Measurements from ENCODE around the gene KAZN.
"Not testable (repeated sequence)": the region's sequence is repeated elsewhere in the genome, so short reads cannot be mapped to it uniquely, and the experiment has no call there.

Gene KAZN

DNA sequence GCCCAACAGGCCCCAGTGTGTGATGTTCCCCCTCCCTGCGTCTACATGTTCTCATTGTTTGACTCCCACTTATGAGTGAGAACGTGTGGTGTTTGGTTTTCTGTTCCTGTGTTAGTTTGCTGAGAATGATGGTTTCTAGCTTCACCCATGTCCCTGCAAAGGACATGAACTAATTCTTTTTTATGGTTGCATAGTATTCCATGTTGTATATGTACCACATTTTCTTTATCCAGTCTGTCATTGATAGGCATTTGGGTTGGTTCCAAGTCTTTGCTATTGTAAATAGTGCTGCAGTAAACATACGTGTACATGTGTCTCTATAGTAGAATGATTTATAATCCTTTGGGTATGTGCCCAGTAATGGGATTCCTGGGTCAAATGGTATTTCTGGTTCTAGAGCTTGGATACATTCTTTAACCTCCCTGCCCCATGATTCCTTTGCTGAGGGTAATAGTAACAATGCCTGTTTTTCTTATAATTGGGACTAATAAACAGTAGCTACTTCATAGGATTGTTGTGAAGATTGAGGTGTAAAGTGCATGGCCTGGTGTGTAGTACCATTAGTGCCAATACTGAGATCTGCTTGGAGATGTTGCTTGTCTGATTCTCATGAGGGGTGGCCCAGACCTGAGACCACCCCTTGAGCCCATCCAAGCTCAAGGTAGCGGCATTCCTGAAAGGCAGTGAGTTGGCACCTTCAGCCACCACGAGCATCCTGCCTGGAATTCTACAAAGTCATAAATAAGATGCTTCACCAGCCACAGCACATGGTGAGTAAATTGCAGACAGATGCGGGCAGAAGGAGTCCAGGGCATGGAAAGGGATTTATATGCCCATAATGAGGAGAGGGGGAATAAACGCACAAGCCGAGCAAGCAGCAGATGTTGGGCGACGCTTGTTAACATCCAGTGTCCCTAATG lies 365.6 kb downstream of the KAZN start:
- H3K27ac Mint-ChIP-seq; H3K4me3 Mint-ChIP-seq; H3K4me1 Mint-ChIP-seq (ENCODE audit: low read depth); intact Hi-C loops (cut with micrococcal nuclease); H3K36me3 Mint-ChIP-seq (ENCODE audit: low read depth); H3K9me3 Mint-ChIP-seq; H3K27me3 Mint-ChIP-seq: not testable (repeated sequence)

DNA sequence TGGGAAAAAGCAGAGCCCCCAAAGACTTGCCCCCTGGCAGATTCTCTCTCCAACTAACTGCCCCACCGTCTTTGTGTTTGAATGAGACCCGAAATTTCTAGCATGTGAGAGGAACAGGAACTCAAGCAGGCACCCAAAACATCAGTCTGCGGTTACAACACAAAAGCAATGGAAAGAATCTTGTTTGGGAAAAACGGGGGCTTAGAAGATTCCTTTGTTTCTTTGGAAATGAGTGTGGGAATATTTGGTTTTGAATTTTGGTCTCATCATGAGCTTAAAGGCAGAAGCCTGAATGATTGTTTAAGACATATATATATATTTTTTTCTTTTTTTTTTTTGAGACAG lies 366.2 kb downstream of the KAZN start:
- intact Hi-C loops (cut with micrococcal nuclease), result no loop called here
- H3K9me3 Mint-ChIP-seq, result no peaks in the 10 kb centered on the region
- H3K4me3 Mint-ChIP-seq, result no peak overlapping the region
- H3K27ac Mint-ChIP-seq, result no peak overlapping the region
- no peaks in the 10 kb centered on the region for H3K36me3 Mint-ChIP-seq (ENCODE audit: low read depth)
- no peaks in the 10 kb centered on the region for H3K27me3 Mint-ChIP-seq
- H3K4me1 Mint-ChIP-seq (ENCODE audit: low read depth), result no peaks in the 10 kb centered on the region

DNA sequence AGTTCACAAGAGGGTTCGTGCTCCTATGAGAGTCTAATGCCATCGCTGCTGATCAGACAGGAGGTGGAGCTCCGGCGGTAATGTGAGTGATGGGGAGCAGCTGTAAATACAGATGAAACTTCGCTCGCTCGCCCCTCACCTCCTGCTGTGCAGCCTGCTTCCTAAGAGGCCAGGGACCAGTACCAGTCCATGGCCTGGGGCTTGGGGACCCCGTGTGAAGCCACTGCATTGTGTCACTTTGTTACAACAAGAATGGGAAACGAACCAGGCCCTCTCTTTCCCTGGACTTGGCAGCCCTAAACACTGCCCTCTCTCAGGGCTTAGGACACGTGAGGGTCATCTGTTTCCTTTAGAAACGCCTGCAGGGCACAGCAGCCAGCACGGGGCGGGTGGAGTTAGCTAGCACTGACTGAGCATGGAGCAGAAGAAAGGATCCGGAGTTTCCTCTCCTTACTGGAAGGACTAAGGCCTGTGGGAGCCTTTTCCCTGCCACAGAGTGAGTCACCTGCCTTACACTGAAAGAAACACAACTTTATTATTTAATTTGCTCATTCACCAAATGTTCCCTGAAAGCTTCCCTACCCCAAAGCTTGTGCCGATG lies 369.9 kb downstream of the KAZN start:
- Mint-ChIP-seq H3K4me3 (no peak overlapping the region), H3K36me3 (ENCODE audit: low read depth) (no peaks in the 10 kb centered on the region), H3K27ac (no peak overlapping the region), H3K27me3 (peaks cover 2% of the 10 kb centered on the region), H3K9me3 (peaks cover 3% of the 10 kb centered on the region), H3K4me1 (ENCODE audit: low read depth) (no peaks in the 10 kb centered on the region)
- intact Hi-C loops (cut with micrococcal nuclease), result no loop called here

DNA sequence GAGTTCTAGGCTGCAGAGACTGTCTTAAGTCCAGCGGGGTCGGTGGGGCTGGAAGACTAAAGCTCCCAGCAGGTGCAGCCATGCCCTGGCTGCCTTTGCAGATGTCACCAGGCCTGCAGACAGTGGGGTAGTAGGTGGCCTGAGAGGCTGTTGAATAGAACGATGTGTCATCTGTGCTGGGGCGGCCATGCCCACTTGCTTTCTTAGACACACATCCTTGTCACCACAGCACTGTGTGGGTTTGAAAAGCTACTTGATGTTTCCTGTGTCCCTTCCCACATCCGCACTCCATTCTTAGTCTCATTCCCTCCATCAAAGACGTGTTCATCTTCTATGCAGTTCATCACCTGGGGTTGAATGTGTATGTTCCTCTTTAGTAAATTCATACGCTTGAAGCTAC lies 370.5 kb downstream of the KAZN start:
- Mint-ChIP-seq H3K27ac (no peak overlapping the region), H3K36me3 (ENCODE audit: low read depth) (no peaks in the 10 kb centered on the region), H3K27me3 (peaks cover 2% of the 10 kb centered on the region), H3K9me3 (peaks cover 10% of the 10 kb centered on the region), H3K4me3 (no peak overlapping the region), H3K4me1 (ENCODE audit: low read depth) (no peaks in the 10 kb centered on the region)
- intact Hi-C loops (cut with micrococcal nuclease), result no loop called here

DNA sequence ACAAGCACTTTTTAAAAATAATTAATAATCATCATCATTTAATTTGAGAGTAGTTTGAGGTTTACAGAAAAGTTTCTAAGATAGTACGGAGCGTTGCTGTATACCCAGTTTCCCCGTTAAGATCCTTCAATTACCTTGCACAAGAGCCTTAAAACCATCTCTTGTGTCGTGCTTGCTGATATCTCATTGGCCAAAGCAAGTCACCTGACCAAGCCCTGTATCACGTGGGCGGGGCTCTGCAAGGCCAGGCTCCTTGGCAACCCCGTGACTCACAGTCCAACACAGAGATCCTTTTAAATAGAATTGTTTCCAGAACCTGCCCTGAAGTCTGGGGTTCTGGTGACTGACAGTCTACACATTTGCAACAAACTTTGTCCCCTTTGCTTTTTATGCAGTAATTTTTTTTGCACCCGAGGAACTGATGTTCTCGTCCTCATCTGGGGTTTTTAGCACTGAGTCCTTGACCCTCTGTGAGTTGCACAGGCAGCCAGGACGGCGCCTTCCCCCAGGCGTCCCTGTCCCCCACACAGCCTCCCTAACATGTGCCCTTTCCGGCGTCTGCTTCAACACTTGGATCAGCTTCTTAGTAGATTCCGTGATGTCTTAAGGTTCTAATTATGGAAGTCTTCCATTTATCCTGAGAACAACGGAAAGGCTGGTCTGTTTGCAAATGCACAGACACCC lies 371.8 kb downstream of the KAZN start:
- H3K36me3 Mint-ChIP-seq (ENCODE audit: low read depth), result no peaks in the 10 kb centered on the region
- H3K27ac Mint-ChIP-seq, result no peak overlapping the region
- intact Hi-C loops (cut with micrococcal nuclease), result no loop called here
- H3K4me1 Mint-ChIP-seq (ENCODE audit: low read depth), result no peaks in the 10 kb centered on the region
- H3K9me3 Mint-ChIP-seq, result peaks cover 13% of the 10 kb centered on the region
- no peak overlapping the region for H3K4me3 Mint-ChIP-seq
- peaks cover 5% of the 10 kb centered on the region for H3K27me3 Mint-ChIP-seq

DNA sequence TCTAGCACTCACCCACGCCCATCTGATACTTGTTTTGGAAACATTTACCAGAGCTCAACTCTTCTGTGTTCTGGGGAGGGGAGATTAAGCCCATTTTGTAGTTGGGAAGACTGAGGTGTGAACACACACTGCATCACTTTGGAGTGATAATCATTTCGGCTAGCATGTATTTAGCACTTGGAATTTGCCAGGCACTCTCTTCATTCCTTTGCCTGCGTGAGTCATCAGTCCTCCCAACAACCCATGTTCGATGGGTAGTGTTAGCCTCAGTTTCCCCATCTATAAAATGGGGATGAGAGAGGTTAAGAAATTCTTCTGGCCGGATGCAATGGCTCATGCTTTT lies 372.3 kb downstream of the KAZN start:
- no peak overlapping the region for H3K4me3 Mint-ChIP-seq
- H3K4me1 Mint-ChIP-seq (ENCODE audit: low read depth), result no peaks in the 10 kb centered on the region
- H3K27ac Mint-ChIP-seq, result no peak overlapping the region
- peaks cover 5% of the 10 kb centered on the region for H3K27me3 Mint-ChIP-seq
- H3K9me3 Mint-ChIP-seq, result peaks cover 13% of the 10 kb centered on the region
- intact Hi-C loops (cut with micrococcal nuclease), result no loop called here
- no peaks in the 10 kb centered on the region for H3K36me3 Mint-ChIP-seq (ENCODE audit: low read depth)

DNA sequence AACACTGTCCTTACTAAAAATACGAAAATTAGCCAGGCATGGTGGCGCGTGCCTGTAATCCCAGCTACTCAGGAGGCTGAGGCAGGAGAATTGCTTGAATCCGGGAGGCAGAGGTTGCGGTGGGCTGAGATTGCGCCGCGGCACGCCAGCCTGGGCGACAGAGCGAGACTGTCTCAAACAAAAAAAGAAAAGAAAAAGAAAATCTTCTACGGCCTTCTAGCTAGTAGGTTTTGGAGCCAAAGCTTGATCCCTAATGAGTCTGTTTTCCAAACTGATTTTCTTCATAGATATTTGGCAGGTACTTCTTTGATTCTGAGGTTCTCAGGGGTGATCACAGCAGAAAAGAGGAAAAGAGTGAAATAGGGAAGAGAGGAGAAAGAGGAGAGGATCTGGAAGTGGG lies 372.7 kb downstream of the KAZN start:
- intact Hi-C loops (cut with micrococcal nuclease), result no loop called here
- Mint-ChIP-seq H3K9me3 (peaks cover 13% of the 10 kb centered on the region), H3K27me3 (peaks cover 5% of the 10 kb centered on the region), H3K36me3 (ENCODE audit: low read depth) (no peaks in the 10 kb centered on the region), H3K4me1 (ENCODE audit: low read depth) (no peaks in the 10 kb centered on the region), H3K27ac (no peak overlapping the region), H3K4me3 (no peak overlapping the region)

DNA sequence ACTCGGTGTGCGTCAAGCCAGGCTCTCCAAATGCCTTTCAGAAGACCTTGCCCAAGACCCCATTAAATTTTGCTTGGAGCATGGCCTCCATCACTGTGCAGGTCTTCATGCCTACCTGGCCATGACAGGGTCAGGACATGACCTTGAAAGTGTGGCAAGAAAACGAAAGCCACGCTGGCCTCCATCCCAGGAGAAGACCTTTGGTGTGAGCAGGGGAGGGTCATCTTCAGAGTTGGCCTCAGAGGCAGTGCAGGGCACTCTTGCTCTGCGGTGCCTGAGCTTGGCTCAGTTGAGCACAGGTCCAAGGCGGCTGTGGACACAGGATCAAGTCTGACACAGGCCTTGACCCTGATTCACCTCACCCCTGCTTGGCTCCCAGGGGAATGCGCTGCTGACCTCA lies 373.6 kb downstream of the KAZN start:
- Mint-ChIP-seq H3K4me1 (ENCODE audit: low read depth) (no peaks in the 10 kb centered on the region), H3K4me3 (no peak overlapping the region), H3K27me3 (peaks cover 5% of the 10 kb centered on the region), H3K36me3 (ENCODE audit: low read depth) (no peaks in the 10 kb centered on the region), H3K9me3 (peaks cover 13% of the 10 kb centered on the region), H3K27ac (no peak overlapping the region)
- intact Hi-C loops (cut with micrococcal nuclease), result no loop called here

DNA sequence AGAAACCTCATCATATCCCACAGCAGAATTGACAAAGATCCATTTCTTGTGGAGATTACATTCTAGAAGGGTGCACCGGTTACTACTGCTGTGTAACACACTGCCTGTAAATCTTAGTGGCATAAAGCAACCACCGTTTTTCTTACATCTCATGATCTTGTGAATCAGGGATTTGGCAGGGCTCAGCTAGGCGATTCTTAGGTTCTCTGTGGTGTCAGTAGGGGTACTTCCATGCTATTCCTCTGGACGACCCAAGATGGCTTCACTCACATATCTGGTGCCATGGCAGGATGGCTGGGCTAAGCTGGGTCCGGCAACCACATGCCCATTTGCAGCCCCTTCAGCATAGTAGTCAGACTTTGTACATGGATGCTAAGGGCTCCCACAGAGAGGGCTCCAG lies 375.3 kb downstream of the KAZN start:
- intact Hi-C loops (cut with micrococcal nuclease), result no loop called here
- no peak overlapping the region for H3K4me3 Mint-ChIP-seq
- H3K27me3 Mint-ChIP-seq, result peaks cover 5% of the 10 kb centered on the region
- H3K27ac Mint-ChIP-seq, result no peak overlapping the region
- peaks cover 13% of the 10 kb centered on the region for H3K9me3 Mint-ChIP-seq
- no peaks in the 10 kb centered on the region for H3K36me3 Mint-ChIP-seq (ENCODE audit: low read depth)
- no peaks in the 10 kb centered on the region for H3K4me1 Mint-ChIP-seq (ENCODE audit: low read depth)

DNA sequence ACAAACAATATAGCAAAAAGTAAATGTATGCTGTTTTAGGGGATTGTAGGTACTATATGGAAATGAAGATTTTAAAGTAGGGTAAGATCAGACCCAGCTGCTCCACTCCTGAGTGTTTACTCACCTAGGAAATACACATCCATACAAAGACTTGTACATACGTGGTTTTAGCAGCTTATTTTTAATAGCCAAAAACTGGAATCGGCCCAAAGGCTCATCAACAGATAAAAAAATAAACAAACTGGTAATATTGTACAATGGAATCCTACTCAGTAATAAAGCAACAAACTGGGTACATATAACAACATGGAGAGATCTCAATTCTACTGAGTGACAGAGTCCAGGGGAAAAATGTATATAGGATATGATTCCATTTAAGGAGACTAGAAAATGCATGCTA lies 375.9 kb downstream of the KAZN start:
- Mint-ChIP-seq H3K27me3 (peaks cover 5% of the 10 kb centered on the region), H3K9me3 (peaks cover 13% of the 10 kb centered on the region), H3K27ac (no peak overlapping the region), H3K36me3 (ENCODE audit: low read depth) (no peaks in the 10 kb centered on the region), H3K4me1 (ENCODE audit: low read depth) (no peaks in the 10 kb centered on the region), H3K4me3 (no peak overlapping the region)
- intact Hi-C loops (cut with micrococcal nuclease), result no loop called here

DNA sequence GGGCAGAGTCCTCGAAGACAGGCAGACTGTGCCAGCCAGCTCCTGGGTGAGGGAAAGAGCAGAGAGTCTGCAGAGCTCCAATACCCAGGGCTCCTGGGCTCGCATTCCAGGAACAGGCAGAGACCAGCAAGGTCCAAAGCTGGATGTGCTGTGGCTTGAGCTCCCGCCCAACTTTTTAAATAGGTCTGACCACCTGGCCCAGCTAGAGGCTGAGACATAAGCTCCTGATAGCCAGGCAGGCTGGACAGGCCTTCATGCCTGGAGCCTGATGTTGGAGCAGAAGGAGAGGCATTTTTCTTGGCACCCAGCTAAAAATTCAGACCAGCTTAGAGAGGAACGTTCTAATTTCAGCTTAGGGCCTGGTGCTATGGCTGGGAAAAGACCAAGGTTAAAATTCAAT lies 376.6 kb downstream of the KAZN start:
- Mint-ChIP-seq H3K4me1 (ENCODE audit: low read depth) (no peaks in the 10 kb centered on the region), H3K36me3 (ENCODE audit: low read depth) (no peaks in the 10 kb centered on the region), H3K9me3 (peaks cover 13% of the 10 kb centered on the region), H3K27me3 (peaks cover 5% of the 10 kb centered on the region), H3K4me3 (no peak overlapping the region), H3K27ac (no peak overlapping the region)
- intact Hi-C loops (cut with micrococcal nuclease), result no loop called here

DNA sequence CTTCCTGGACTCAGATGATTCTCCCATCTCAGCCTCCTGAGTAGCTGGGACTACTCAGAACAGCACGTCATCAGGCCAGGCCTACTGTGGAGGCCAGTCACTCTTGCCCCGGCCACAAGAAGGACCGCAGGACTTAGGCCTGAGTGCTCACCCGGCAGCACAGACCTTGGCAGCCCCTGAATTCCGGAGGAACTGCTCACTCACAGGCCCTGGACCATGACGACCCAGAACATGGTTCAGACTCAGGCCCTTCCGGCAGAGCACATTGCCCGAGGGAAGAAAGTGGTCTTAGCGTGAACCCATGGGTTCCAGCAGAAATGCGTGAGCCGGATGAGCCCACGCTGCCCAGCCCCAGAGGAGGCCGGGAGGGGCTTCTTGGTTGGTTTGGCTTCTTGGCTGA lies 377.8 kb downstream of the KAZN start:
- Mint-ChIP-seq H3K9me3 (peaks cover 13% of the 10 kb centered on the region), H3K27me3 (peaks cover 5% of the 10 kb centered on the region), H3K4me1 (ENCODE audit: low read depth) (no peaks in the 10 kb centered on the region), H3K36me3 (ENCODE audit: low read depth) (no peaks in the 10 kb centered on the region), H3K27ac (no peak overlapping the region), H3K4me3 (no peak overlapping the region)
- intact Hi-C loops (cut with micrococcal nuclease), result no loop called here

DNA sequence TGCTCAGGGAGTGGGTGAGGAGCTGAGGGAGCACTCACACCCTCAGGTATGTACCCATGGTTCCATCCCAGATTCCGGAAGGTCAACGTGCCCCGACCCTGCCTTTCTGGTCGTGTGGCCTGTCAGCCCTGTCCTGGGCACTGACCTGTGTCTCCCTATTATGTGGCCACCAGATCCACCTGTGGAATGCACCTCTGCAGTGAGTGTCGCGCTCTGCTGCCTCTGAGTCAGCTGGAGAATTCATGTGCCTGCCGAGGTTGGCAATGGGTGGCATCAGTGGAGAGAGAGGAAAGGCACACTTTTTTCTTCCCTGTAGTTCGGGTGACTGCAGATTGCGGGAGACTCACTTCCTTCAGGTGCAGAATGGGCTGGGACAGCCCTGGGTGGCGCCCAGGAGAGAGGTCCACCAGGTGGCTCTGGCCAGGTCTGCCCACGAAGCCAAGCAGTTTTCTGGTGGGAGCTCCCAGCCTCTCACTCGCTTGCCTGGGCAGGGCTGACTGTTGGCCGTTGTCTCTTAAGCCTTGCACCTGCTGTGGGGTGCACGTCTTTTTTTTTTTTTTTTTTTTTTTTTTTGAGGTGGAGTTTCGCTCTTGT lies 378.9 kb downstream of the KAZN start:
- Mint-ChIP-seq H3K27me3 (peaks cover 3% of the 10 kb centered on the region), H3K4me3 (no peak overlapping the region), H3K27ac (no peak overlapping the region), H3K4me1 (ENCODE audit: low read depth) (no peaks in the 10 kb centered on the region), H3K36me3 (ENCODE audit: low read depth) (no peaks in the 10 kb centered on the region), H3K9me3 (peaks cover 13% of the 10 kb centered on the region)
- intact Hi-C loops (cut with micrococcal nuclease), result no loop called here

DNA sequence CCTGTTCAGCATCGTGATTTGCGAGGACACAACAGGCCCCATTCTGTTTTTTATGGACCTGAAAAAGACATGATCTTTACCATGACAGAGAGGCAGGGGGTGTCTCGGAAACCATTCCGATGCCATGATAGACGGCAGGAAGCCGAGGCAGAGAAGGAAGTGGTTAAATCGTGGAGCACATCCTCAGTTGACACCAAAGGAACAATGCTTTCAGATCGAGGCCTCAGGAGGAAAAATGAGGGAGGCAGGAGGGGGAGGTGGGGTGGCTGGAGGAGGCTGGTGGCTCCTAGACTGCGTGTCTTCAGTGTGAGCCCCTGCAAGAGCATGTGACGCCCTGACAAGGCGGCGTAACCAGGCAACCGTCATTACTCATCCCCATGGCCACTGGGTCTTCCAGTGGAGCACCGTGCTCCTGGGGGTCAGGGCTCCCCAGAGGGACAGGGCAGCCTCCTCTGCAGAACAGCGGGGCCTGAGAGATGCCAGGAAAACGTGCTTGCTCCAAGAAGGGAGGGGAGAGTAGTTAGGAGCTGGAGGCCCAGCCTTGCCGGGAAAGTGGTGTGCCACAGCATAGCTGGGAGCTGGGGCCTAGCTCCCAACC lies 382.2 kb downstream of the KAZN start:
- intact Hi-C loops (cut with micrococcal nuclease), result no loop called here
- Mint-ChIP-seq H3K27me3 (no peaks in the 10 kb centered on the region), H3K9me3 (no peaks in the 10 kb centered on the region), H3K4me3 (no peak overlapping the region), H3K36me3 (ENCODE audit: low read depth) (no peaks in the 10 kb centered on the region), H3K27ac (no peak overlapping the region), H3K4me1 (ENCODE audit: low read depth) (no peaks in the 10 kb centered on the region)
